ENCODE results near the gene PDE4B. TPM values are rescaled to one million over a fixed set of nuclear protein-coding genes. Genes with fewer than 3 reads are reported as not detected.

PDE4B gene
- total and polyA plus RNA-seq, 12 donors: 1.2 to 14.9 (median 3.9) TPM

GRCh38 chr1:66262208-66262963 lies 469.7 kb downstream of the PDE4B start:
- DNase-seq: no peak
- no peak for TF ChIP-seq POLR2A (IDR thresholded peaks at IDR 0.05)
- no peak for TF ChIP-seq CTCF (IDR thresholded peaks at IDR 0.05)
- Histone ChIP-seq H3K36me3 (replicated peaks in 1 of 2) (no peaks in the 10 kb centered on the region), H3K27ac (no peak overlapping the region), H3K4me3 (no peak overlapping the region), H3K9me3 (replicated peaks in 1 of 3) (no peaks in the 10 kb centered on the region), H3K27me3 (no peaks in the 10 kb centered on the region), H3K4me1 (replicated peaks in 1 of 2) (peaks cover 3 to 4% of the 10 kb centered on the region in 2 donors)
- 85 to 90% (median 87%) methylated on average over 6 of the region's 6 CpGs for WGBS, 4 donors
- intact Hi-C loops (cut with DNase I): loop anchor here in 1 of 2 donors (10.0 kb wide), 1 partner anchor 112 kb away; no protein-coding TSS in a partner anchor

- Histone ChIP-seq H3K27ac (no peak overlapping the region), H3K9me3 (replicated peaks in 1 of 3) (no peaks in the 10 kb centered on the region), H3K4me1 (replicated peaks in 1 of 2) (peaks cover 6 to 14% of the 10 kb centered on the region in 2 donors), H3K4me3 (no peak overlapping the region), H3K36me3 (replicated peaks in 1 of 2) (no peaks in the 10 kb centered on the region), H3K27me3 (no peaks in the 10 kb centered on the region)
- no peak for DNase-seq
- TF ChIP-seq POLR2A (IDR thresholded peaks at IDR 0.05) (no peak), CTCF (IDR thresholded peaks at IDR 0.05) (no peak)
- WGBS, 4 donors: 64 to 86% (median 81%) methylated on average over 2 of the region's 2 CpGs
- intact Hi-C loops (cut with DNase I): loop anchor here in 1 of 2 donors (10.0 kb wide), 1 partner anchor 110 kb away; no protein-coding TSS in a partner anchor
Measured at GRCh38 chr1:66265268-66265667, 472.6 kb downstream of the PDE4B start.

GRCh38 chr1:66265796-66266195 lies 473.1 kb downstream of the PDE4B start:
- Histone ChIP-seq H3K27me3 (no peaks in the 10 kb centered on the region), H3K36me3 (replicated peaks in 1 of 2) (no peaks in the 10 kb centered on the region), H3K9me3 (replicated peaks in 1 of 3) (no peaks in the 10 kb centered on the region), H3K4me1 (replicated peaks in 1 of 2) (peaks cover 9 to 20% of the 10 kb centered on the region in 2 donors), H3K27ac (no peak overlapping the region), H3K4me3 (no peak overlapping the region)
- TF ChIP-seq CTCF (IDR thresholded peaks at IDR 0.05): no peak
- no peak for TF ChIP-seq POLR2A (IDR thresholded peaks at IDR 0.05)
- intact Hi-C loops (cut with DNase I): loop anchor here in 1 of 2 donors (10.0 kb wide), 1 partner anchor 109 kb away; no protein-coding TSS in a partner anchor
- DNase-seq: no peak
- WGBS, 4 donors: 72 to 85% (median 76%) methylated on average over 3 of the region's 3 CpGs

- intact Hi-C loops (cut with DNase I): loop anchor here in 1 of 2 donors (10.0 kb wide), 1 partner anchor 108 kb away; no protein-coding TSS in a partner anchor
- DNase-seq: no peak
- H3K27ac ChIP-seq: no peak overlapping the region
Measured at GRCh38 chr1:66266350-66266749, 473.7 kb downstream of the PDE4B start.

More at GRCh38 chr1:66266350-66266749, 473.7 kb downstream of the PDE4B start:
- Histone ChIP-seq H3K4me1 (replicated peaks in 1 of 2) (peaks cover 10 to 24% of the 10 kb centered on the region in 2 donors), H3K4me3 (no peak overlapping the region), H3K36me3 (replicated peaks in 1 of 2) (no peaks in the 10 kb centered on the region), H3K9me3 (replicated peaks in 1 of 3) (no peaks in the 10 kb centered on the region), H3K27me3 (no peaks in the 10 kb centered on the region)
- TF ChIP-seq CTCF (IDR thresholded peaks at IDR 0.05): no peak
- TF ChIP-seq POLR2A (IDR thresholded peaks at IDR 0.05): no peak
- WGBS, 4 donors: 68 to 77% (median 74%) methylated on average over 6 of the region's 6 CpGs
